CD1c-positive myeloid dendritic cell (primary cell): ENCODE results near the gene SLC16A8.
A peak's percentile ranks its signal among the peaks of the same experiment; 100 is the strongest.

Experiments used
- DNase-seq: peaks from one replicate; pipeline ENCODE4 v3.0.0-alpha.2; 2016; ENCODE audit errors: extremely low spot score

The SLC16A8 gene

GRCh38 chr22:38073150-38074130, 10.5 kb downstream of the SLC16A8 start:
- DNase-seq: no peak

- no peak for DNase-seq
Observed at GRCh38 chr22:38072322-38073149, 11.4 kb downstream of the SLC16A8 start.

DNA sequence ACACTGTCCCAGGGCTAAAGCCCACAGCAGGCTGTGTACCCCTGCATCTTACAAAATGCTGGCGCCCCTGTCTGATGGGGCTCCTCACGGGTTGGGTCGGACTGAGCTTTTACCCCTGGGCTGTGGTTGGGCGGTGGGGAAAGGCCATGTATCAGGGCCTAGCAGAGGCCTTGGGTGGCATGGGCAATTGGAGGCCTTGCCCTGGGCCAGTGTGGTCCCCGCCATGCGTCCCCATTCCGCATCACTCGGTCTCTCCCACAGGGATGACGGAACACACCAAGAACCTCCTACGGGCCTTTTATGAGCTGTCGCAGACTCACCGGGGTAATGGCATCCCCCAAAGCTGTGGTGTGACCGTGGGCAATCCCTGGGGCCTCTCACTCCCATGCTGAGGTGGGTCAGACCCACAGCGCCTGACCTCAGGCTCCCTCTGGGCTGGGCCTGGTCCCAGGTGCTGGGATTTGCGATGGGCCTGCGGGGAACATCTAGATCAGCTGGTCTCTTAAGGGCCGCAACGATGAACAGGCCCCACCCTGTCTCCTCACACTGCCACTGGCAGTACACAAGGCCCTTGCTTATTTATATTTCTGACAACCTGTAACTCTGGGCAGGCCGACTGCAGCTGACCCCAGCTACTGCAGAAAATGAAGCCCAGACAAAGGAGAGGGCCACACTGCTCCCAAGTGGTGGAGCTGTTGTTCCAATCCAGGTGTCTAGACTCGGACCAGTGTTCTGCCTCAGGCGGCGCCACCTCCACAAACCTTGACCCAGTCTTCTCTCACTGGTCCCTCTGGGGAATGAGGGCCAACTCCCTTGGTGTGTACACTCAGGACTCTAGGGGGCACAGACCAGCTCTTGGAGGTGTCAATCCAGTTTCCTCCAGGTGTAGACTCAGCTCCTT, 12.3 kb downstream of the SLC16A8 start:
- DNase-seq: no peak

- DNase-seq: no peak
Observed at GRCh38 chr22:38070250-38070921, 13.6 kb downstream of the SLC16A8 start.

DNA sequence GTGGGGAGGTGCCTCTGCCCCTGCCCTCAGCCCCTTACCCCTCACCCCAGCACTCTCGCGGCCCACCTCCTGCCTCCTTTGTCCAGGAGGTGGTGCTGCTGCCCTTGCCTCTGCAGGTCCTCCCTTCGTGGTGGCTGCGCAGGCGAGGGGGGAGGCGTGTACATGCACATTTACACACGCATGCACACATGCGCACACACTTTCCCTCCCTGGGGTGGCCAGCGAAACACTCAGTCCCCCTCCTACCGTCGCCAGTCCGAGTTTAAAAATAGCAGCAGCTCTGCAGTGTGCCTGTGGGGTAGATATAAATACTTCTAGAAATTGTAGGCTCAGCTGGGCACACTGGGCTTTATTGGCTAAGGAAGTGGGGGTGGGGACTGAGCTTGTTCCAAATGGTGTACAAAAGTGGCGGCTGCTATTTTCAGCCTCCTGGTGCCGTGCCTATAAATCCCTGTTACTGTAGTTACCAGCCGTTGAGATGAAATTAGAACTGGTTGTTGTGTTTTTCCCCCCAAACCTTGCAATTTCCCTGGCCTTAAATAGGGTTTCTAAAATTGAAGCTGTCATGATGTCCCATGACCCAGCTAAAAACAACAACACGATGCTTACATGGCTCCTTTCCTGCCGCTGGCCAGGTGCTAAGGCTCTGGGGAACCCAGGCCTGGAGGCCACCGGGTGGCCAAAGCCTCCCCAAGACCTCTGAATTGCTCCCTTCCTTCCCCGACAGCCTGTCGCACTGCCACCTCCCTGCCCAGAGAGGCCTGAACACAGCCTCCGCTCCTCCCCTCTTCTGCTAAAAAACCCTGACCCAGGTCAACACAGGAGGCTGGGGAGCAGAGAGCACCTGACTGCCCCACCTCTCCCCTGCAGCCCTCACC, 14.4 kb downstream of the SLC16A8 start:
- DNase-seq: no peak

DNA sequence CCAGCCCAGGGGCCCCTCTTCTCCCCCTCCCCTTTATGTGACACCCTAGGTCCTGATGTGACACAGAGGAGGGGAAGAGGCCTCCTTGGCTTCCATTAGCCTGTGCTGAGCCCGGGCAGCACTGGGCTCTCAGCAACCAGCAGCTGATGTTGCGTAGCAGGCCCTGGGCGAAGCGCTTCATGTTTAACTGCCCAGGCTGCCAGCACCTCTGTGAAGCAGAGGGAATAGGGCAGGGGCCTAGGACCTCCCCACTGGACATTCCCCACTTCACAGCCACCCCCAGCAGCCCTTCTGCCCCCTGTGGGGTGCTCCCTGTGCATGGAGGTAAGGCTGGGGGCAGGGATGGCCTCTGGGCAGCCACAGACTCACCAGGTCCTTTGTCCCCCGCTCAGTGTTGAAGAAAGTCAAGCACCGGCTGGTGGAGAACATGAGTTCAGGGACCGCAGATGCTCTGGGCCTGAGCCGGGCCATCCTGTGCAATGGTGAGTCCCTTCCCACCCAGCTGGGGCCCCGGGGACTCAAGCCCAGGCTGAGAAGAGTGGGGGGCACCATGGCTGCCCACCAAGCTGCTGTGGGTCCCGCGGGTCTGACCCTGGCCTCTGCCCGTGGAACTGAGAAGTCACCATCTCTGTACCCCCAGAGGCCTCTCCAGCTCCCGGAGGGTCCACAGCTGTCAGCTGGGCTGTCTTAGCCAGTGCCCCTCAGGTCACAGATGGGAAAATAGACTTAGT, 15.2 kb downstream of the SLC16A8 start:
- no peak for DNase-seq

DNA sequence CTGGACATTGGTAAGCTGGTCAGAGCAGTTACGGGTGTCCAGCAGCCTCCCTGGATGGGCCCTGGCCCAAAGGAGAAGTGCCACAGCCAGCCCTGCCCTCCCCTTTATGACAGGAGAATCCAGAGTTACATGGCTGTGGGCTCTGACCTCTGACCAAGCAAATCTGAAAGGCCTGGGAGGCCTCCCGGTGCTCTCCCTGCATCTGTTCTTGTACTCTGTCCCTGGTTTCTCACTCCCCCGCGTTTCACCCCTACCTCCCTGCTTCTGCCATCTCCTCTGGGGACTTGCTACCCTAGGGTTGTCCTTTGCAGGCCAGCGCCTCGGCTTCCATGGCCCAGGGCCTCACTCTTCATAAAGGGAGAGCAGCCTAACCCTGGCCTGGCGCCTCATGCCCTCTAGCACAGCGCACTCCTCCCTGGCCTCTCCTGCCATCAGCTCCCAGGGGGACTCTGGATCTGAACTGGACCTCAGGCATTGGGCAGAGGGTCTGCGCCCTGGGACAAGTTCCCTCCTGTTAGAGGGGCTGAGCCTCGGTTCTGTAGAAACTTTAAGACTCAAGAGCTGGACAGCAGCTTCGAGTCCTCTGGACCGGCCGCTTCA, 16.1 kb downstream of the SLC16A8 start:
- DNase-seq: no peak

DNA sequence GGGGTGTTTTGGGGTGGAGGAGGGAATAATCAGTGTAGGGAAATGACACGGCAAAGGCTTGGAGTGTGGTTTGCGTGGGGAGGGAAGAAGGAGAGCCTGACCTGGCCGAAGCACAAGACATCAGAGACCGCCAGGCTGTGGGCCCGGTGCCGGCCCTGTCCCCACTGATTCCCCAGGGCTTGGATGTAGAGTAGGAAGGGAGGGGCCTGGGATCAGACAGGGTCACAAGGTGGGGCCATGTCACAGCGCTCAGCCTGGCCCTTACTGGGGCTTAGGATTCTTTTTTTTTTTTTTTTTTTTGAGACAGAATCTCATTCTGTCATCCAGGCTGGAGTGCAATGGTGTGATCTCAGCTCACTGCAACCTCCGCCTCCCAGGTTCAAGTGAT, 17.0 kb downstream of the SLC16A8 start:
- no peak for DNase-seq

- no peak for DNase-seq
Observed at GRCh38 chr22:38066381-38067027, 17.5 kb downstream of the SLC16A8 start.

GRCh38 chr22:38065539-38065938, 18.4 kb downstream of the SLC16A8 start:
- no peak for DNase-seq

GRCh38 chr22:38062791-38063190, 21.2 kb downstream of the SLC16A8 start:
- DNase-seq: peak; percentile 81

- peak; percentile 92 for DNase-seq
Observed at GRCh38 chr22:38056969-38057891, 26.8 kb downstream of the SLC16A8 start, which contains the start of gene PICK1. PICK1 (plus strand) TSS chr22:38057404; CDS start chr22:38057810, 406 bp downstream.

GRCh38 chr22:38051900-38052862, 31.8 kb downstream of the SLC16A8 start:
- DNase-seq: peak; percentile 82

DNA sequence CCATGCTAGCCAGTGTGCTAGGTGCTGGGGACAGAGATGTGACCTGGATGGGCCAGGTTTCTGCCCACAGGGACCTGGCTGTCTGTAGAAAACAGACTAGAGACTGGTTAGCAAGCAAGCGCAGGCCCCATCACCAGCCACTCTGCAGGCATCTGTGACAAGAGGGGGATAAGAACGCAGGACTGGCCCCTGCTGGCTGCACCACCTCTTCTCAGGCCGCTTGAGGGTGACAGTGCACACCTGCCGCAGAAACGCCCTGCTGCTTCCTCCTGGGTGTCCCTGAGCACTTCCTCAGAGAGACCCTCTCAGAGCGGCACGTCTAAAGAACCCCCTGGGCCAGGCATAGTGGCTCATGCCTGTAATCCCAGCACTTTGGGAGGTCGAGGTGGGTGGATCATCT, 32.7 kb downstream of the SLC16A8 start:
- DNase-seq: no peak

GRCh38 chr22:38050720-38051119, 33.3 kb downstream of the SLC16A8 start:
- DNase-seq: no peak
